Right lobe of liver (tissue), 6 donors: ENCODE data around the gene BMS1. TPM values are rescaled to one million over a fixed set of nuclear protein-coding genes. Genes with fewer than 3 reads are reported as not detected.

Source experiments
- ATAC-seq, 4 donors: fragments of 200-7000 bp; cut with Tn5 transposase; one replicate each; pipeline ENCODE4 v1.9.1; 2020; ENCODE audit warnings: mild to moderate bottlenecking in 4 of 4, moderate library complexity in 4 of 4
- DNase-seq, 3 donors: peaks; one replicate each; pipeline ENCODE4 v3.0.0-alpha.2; 2020
- H3K27ac ChIP-seq, 3 donors: fragments of 200-600 bp; one replicate each; pipeline ENCODE4 v1.8.0; 2022
- H3K27me3 ChIP-seq, 2 donors: fragments of 200-600 bp; one replicate each; pipeline ENCODE4 v1.8.0; 2022
- H3K36me3 ChIP-seq, 4 donors: fragments of 200-600 bp; sonication (generic) in 1 of 4; one replicate each; pipeline versions ENCODE4 v1.5.1 to v1.8.0; 2017 to 2022; ENCODE audit warnings: control low read depth in 1 of 4
- H3K4me1 ChIP-seq, 4 donors: fragments of 200-600 bp; sonication (generic) in 1 of 4; one replicate each; pipeline versions ENCODE4 v1.5.1 to v1.8.0; 2017 to 2022; ENCODE audit warnings: control low read depth in 1 of 4
- H3K4me3 ChIP-seq, 3 donors: fragments of 200-600 bp; one replicate each; pipeline ENCODE4 v1.8.0; 2022
- H3K9me3 ChIP-seq, 4 donors: fragments of 200-600 bp; sonication (generic) in 1 of 4; one replicate each; pipeline versions ENCODE4 v1.5.1 to v1.8.0; 2017 to 2022; ENCODE audit warnings: control low read depth in 1 of 4
- CTCF ChIP-seq, 4 donors: fragments of 200-600 bp in 3 of 4; fragments of 450-650 bp in 1 of 4; IDR thresholded peaks; one replicate each; pipeline versions ENCODE4 v1.5.1 to v1.8.0; 2016 to 2022; ENCODE audit warnings: antibody characterized with exemption in 4 of 4, mild to moderate bottlenecking in 2 of 4
- POLR2A ChIP-seq: fragments of 450-650 bp; IDR thresholded peaks from one replicate; pipeline ENCODE4 v1.6.1; 2017; ENCODE audit warnings: antibody characterized with exemption, mild to moderate bottlenecking
- WGBS: methylation state at CpG from one replicate; pipeline ENCODE4 v1.1.6; 2018; ENCODE audit warnings: low coverage, low lambda C conversion rate; ENCODE audit not compliant: insufficient coverage; ENCODE audit errors: missing lambda C conversion rate; 5-methylcytosine and 5-hydroxymethylcytosine counted together
- intact Hi-C, 2 donors: fragments of 100-400 bp; cut with DNase I; formaldehyde crosslinking; loops; one replicate each; pipeline versions ENCODE4 v1.11.2 to v1.14.1; 2022
- total RNA-seq, 6 experiments: library from RNA; depleted of rRNA in 2 of 6; stranded (reverse); fragments of >200 nt in 2 of 6; fragmentation: NEBNext Ultra II Directional in 3 of 6; extraction: Animal tissue kit (Norgen Biotek cat#: 25700) in 3 of 6; gene quantifications; one replicate each; pipeline versions ENCODE4 v1.1.0 to v1.2.4, GENCODE V29; 2016 to 2023
- donor health status: DM: no; HTN: yes; CAD: no.
- donor health status: DM: no; HTN: no; CAD: no.
- donor health status: DM: no; HTN: no; CAD: no.
- donor health status: DM: no; HTN: yes; CAD: no.
- donor health status: DM: no; HTN: yes; CAD: no.

The BMS1 gene
- total RNA-seq, 6 experiments from 2014 or later, result 4.1 to 8.3 (median 5.8) TPM

GRCh38 chr10:42875798-42876341 lies 93.3 kb downstream of the BMS1 start:
- Histone ChIP-seq H3K4me3 (no peak overlapping the region), H3K4me1 (no peaks in the 10 kb centered on the region), H3K9me3 (no peaks in the 10 kb centered on the region), H3K36me3 (no peaks in the 10 kb centered on the region), H3K27me3 (no peaks in the 10 kb centered on the region), H3K27ac (no peak overlapping the region)
- ATAC-seq (peak in 3 of 4 donors; percentile 28 to 35 (median 34)), DNase-seq (no peak)
- intact Hi-C loops, result loop anchor here in 1 of 2 donors (10.0 kb wide), 1 partner anchor 229 kb away; no protein-coding TSS in a partner anchor
- no peak for TF ChIP-seq CTCF (IDR thresholded peaks at IDR 0.05)
- TF ChIP-seq POLR2A, result no peak
- 32% methylated on average over 10 of the region's 12 CpGs for WGBS

- Histone ChIP-seq H3K4me3 (no peak overlapping the region), H3K9me3 (no peaks in the 10 kb centered on the region), H3K27ac (no peak overlapping the region), H3K27me3 (no peaks in the 10 kb centered on the region), H3K4me1 (no peaks in the 10 kb centered on the region), H3K36me3 (no peaks in the 10 kb centered on the region)
- DNase-seq (no peak), ATAC-seq (no peak)
- no peak for TF ChIP-seq CTCF (IDR thresholded peaks at IDR 0.05)
- no peak for TF ChIP-seq POLR2A
- 50% methylated on average over 3 of the region's 9 CpGs for WGBS
- intact Hi-C loops, result loop anchor here in 1 of 2 donors (10.0 kb wide), 1 partner anchor 228 kb away; no protein-coding TSS in a partner anchor
Observed at GRCh38 chr10:42876476-42876875, 93.9 kb downstream of the BMS1 start.

- 72% methylated on average over 2 of the region's 6 CpGs for WGBS
- Histone ChIP-seq H3K27ac (no peak overlapping the region), H3K4me3 (no peak overlapping the region), H3K4me1 (no peaks in the 10 kb centered on the region), H3K9me3 (no peaks in the 10 kb centered on the region), H3K27me3 (no peaks in the 10 kb centered on the region), H3K36me3 (no peaks in the 10 kb centered on the region)
- intact Hi-C loops, result loop anchor here in 1 of 2 donors (10.0 kb wide), 1 partner anchor 228 kb away; no protein-coding TSS in a partner anchor
- no peak for ATAC-seq
- TF ChIP-seq CTCF (IDR thresholded peaks at IDR 0.05) (no peak), POLR2A (no peak)
- DNase-seq, result no peak
Observed at GRCh38 chr10:42876945-42877344, 94.3 kb downstream of the BMS1 start.

DNA sequence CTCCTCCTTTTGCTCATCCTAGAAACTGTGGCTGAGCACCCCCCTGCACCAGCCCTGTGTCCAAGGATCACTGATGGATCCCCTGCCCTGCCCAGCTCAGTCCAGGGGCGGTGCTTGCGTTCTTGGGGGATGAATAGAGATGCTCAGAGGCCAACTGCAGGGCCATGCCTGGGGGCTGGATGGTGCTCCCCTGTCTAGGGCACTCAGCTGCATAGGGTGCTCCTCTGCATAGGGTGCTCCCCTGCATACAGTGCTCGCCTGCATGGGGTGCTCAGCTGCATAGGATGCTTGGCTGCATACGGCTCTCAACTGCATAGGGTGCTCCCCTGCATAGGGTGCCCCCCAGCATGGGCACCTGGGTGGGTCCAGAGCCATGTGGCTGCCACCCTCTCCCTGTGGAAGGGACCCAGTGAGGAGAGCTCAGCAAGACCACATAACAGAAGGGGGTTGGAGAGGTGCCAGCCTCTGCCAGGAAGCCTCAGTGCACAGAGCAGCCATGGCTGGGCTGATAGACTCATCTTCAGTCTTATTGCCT lies 95.0 kb downstream of the BMS1 start:
- intact Hi-C loops, result loop anchor here in 1 of 2 donors (10.0 kb wide), 1 partner anchor 227 kb away; no protein-coding TSS in a partner anchor
- Histone ChIP-seq H3K9me3 (no peaks in the 10 kb centered on the region), H3K4me3 (no peak overlapping the region), H3K27ac (no peak overlapping the region), H3K36me3 (no peaks in the 10 kb centered on the region), H3K4me1 (no peaks in the 10 kb centered on the region), H3K27me3 (no peaks in the 10 kb centered on the region)
- ATAC-seq, result no peak
- no CpG with 5 or more reads among the region's 4 CpGs for WGBS
- TF ChIP-seq CTCF (IDR thresholded peaks at IDR 0.05) (no peak), POLR2A (no peak)
- DNase-seq, result no peak
